NB4 (cell line): Measurements from ENCODE around the gene PHF12.

Experiments
- DNase-seq: peaks from one replicate; pipeline ENCODE4 v3.0.0; 2010; ENCODE audit warnings: low read depth
- H3K4me3 ChIP-seq: one replicate; pipeline ENCODE4 v1.5.1; 2011; ENCODE audit warnings: mild to moderate bottlenecking, low read depth, low read length, moderate library complexity
- MYC ChIP-seq: IDR thresholded peaks from 2 replicates; pipeline ENCODE4 v1.6.1; 2011; ENCODE audit warnings: low read depth, low read length
- POLR2A ChIP-seq: IDR thresholded peaks from 2 replicates; pipeline ENCODE4 v1.6.1; 2011; ENCODE audit warnings: mild to moderate bottlenecking; ENCODE audit not compliant: insufficient read length; ENCODE audit errors: extremely low read depth
- TF ChIP-seq, protein P1 (sequence below): IDR thresholded peaks from 2 replicates; pipeline ENCODE4 v1.6.1; 2011; ENCODE audit warnings: low read depth, low read length
- TF ChIP-seq, protein P2 (sequence below): IDR thresholded peaks from one replicate; pipeline ENCODE4 v1.5.1; 2012; ENCODE audit warnings: low read depth, low read length

Gene PHF12

DNA sequence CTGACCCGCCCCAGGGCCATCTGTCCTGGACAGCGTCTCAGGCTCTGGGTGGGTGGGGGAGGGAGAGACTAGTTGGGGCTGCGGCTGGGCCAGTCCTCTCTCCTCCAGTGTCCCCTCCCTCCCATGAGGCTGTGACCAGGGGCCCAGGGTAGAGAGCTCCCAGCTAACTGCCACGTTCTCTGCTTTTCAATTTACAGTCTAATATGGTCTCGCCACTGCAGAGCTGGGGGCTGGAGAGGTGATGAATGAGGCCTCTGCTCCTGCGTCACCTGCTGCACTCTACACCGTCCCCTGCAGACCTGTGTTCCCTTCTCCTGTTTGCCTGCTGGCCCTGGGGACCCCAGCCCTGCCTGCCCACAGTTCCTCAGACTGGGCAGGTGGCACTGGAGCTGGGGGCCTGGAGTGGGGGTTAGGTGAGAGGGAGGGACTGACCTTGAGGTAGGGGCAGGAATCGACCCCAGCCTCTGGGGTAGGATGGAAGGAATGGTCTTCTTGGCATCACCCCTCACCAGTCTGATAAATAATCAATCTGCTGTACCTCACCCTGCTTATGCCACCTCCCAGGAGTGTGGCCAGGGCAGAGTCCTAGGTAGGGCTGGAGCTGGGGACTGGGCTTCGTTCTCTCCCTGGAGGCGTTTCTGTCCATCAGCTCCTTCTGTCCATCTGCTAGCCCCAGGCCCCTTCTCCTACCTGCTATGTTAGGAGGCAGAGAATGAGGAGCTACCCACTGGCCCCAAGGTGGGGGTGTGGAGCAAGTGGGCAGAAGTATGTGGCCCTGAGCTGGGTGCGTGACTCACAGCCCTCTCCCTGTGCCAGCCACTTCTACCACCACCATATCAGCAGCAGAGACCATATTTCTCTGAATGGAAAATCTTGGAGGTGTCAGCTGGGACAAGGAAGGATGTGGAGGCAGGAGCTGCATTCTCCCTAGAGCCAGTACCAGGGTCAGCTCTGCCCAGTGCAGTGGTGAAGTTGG, 41.6 kb upstream of the PHF12 start:
- DNase-seq: no peak
- H3K4me3 ChIP-seq: no peak overlapping the region
- TF ChIP-seq MYC (no peak), POLR2A (no peak)
- TF ChIP-seq, protein P1, sequence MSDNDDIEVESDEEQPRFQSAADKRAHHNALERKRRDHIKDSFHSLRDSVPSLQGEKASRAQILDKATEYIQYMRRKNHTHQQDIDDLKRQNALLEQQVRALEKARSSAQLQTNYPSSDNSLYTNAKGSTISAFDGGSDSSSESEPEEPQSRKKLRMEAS: no peak
- TF ChIP-seq, protein P2, sequence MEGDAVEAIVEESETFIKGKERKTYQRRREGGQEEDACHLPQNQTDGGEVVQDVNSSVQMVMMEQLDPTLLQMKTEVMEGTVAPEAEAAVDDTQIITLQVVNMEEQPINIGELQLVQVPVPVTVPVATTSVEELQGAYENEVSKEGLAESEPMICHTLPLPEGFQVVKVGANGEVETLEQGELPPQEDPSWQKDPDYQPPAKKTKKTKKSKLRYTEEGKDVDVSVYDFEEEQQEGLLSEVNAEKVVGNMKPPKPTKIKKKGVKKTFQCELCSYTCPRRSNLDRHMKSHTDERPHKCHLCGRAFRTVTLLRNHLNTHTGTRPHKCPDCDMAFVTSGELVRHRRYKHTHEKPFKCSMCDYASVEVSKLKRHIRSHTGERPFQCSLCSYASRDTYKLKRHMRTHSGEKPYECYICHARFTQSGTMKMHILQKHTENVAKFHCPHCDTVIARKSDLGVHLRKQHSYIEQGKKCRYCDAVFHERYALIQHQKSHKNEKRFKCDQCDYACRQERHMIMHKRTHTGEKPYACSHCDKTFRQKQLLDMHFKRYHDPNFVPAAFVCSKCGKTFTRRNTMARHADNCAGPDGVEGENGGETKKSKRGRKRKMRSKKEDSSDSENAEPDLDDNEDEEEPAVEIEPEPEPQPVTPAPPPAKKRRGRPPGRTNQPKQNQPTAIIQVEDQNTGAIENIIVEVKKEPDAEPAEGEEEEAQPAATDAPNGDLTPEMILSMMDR: no peak

- DNase-seq: no peak
- no peak overlapping the region for H3K4me3 ChIP-seq
- TF ChIP-seq, protein P2: no peak
- TF ChIP-seq POLR2A (no peak), MYC (no peak)
- TF ChIP-seq, protein P1: no peak
Measured at GRCh38 chr17:28992185-28992584, 40.9 kb upstream of the PHF12 start.

DNA sequence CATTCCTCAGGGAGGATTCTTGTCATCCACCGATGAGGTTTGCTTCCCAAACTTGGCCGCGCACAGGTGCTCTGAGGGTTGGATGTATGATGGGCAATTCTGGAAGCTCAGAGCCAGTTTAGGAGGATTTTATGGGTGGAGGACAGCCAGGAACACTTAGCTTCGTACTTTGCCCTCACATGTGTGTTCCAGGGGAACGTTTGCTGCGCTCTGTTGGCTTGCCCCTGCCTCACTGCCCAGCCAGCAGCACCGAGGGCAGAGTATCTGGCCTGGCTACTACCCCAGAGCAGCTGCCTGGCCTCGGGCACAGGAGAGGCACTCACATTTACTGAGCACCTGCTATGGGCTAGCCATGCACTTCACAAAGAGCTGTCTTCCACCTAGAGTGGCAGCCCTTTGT, 40.5 kb upstream of the PHF12 start:
- no peak for DNase-seq
- H3K4me3 ChIP-seq: no peak overlapping the region
- TF ChIP-seq MYC (no peak), POLR2A (no peak)
- TF ChIP-seq, protein P1: no peak
- TF ChIP-seq, protein P2: no peak

DNA sequence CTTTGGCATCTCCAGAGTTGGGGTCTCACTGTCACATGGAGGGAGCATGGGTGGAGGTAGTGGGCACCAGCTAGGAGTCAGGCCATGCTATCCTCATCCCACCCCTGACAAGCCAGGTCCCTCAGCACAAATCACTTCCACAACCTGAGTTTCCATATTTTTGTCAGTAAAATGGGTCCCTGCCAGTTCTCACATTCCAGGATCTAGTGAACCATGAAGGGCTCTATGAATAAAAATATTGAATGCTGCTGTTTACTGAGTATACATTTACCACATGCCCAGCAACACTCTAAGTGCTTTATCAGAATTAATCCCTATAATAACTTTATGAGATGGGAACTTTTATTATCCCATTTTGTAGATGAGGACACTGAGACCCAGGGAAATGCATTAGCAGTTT, 37.7 kb upstream of the PHF12 start:
- TF ChIP-seq MYC (no peak), POLR2A (no peak)
- TF ChIP-seq, protein P2: no peak
- TF ChIP-seq, protein P1: no peak
- H3K4me3 ChIP-seq: no peak overlapping the region
- DNase-seq: no peak

- TF ChIP-seq, protein P1: no peak
- no peak for TF ChIP-seq MYC
- TF ChIP-seq, protein P2: no peak
- no peak for TF ChIP-seq POLR2A
- no peak overlapping the region for H3K4me3 ChIP-seq
- DNase-seq: no peak
Measured at GRCh38 chr17:28988475-28988874, 37.2 kb upstream of the PHF12 start.
